HG03439 (cell line): ENCODE measurements around the gene UQCR10.

Experiments used
- ATAC-seq: cut with Tn5 transposase; IDR thresholded peaks from one replicate; pipeline ENCODE4 v1.9.1; 2021; ENCODE audit warnings: mild to moderate bottlenecking, moderate library complexity; ENCODE audit not compliant: unreplicated experiment

Gene UQCR10

DNA sequence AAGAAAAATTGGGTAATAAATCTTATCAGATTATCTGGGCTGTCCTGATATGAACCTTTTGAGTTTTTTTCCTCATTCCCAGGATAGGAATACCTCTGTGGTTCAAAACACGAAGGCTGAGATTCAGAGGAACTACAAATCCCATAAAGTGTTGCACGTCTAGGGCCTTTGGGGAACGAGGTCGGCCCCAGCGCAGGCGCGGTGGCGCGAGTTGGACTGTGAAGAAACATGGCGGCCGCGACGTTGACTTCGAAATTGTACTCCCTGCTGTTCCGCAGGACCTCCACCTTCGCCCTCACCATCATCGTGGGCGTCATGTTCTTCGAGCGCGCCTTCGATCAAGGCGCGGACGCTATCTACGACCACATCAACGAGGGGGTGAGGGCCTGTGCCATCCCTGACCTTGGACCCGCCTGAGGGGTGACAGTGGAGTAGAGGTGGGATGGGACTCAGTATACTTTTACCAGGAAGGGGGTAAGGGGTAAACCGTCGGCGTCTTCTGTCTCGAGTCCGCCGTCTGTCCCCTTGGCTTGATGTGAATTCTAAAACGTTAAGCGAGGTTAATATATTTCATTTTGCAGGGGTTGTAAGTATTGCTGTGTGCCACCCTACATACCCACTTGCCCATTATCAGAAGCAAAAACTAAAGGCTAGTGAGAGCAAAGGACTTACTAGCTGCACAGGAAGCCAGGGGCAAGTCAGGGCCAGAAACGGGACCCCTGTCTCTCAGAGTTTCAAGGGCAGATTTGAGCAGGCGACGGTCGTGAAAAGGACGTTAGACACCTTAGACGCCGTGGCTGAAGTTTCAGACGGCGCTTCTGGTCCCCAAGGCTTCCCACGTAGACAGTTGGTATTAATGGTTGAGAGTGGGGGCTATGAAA is at the start of gene UQCR10:
TSS of gene UQCR10 (plus strand) at position 199 of the 881 bp plus-strand sequence. CDS start at position 229, 30 bp downstream.
- peak; percentile 76 for ATAC-seq

DNA sequence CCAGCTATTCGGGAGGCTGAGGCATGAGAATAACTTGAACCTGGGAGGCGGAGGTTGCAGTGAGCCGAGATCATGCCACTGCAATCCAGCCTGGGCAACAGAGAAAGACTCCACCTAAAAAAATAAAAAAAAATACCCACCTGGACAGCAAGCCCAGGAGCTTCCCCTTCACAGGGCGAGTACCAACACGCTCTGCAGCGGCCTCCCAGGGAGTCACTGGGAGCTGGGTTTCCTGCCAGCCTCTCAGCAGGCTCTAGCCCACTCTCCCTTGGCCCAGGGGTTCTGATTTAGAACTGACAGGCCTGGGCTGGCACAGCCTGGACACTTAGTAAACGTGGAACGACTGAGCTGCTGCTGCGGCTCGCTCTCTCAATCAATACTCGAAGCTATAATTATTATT is 49.4 kb upstream of the UQCR10 start:
- ATAC-seq: no peak

DNA sequence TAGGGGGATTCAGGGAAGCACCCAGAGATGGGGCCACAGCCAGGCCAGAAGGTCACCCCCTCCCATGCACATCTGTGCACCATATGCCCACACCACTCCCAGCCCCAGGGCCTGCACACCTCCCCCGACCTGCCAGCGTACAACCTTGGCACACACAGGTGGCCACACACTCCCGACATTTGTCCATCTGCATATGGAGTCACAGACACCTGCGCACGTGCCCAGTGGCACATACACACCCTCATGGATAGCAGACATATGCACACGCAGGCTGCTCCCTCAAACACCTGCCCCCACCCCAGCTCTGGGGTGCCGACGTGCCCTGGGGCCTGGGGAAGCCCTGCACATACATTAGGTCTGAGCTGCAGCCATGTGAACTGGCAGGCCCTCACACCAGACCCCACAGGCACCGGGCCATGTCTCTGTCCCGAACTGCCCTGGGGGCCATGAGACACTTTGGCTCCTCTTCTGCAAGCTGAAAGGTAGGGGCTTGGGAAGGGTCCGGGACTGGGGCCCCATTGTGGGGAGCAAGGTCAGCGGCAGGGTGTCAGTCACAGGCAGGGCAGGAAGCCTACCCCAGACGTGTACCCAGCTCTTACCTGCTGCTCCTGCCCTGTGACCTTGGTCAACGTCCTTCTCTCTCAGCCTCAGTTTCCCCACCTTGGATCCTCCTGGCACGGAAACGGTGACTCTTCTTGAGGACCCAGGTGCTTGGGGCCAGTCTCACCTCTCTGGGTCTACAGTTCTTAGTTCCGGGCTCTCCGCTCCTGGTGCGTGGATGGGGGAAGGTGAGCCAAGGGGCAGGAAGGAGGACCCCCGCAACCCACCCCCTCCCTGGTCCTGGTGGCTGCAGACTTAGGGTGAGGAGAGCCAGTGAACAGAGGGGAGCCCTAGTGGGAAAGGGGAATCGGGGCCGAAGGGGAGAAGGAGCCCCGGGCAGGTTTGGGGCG is 47.9 kb upstream of the UQCR10 start:
- ATAC-seq: no peak

DNA sequence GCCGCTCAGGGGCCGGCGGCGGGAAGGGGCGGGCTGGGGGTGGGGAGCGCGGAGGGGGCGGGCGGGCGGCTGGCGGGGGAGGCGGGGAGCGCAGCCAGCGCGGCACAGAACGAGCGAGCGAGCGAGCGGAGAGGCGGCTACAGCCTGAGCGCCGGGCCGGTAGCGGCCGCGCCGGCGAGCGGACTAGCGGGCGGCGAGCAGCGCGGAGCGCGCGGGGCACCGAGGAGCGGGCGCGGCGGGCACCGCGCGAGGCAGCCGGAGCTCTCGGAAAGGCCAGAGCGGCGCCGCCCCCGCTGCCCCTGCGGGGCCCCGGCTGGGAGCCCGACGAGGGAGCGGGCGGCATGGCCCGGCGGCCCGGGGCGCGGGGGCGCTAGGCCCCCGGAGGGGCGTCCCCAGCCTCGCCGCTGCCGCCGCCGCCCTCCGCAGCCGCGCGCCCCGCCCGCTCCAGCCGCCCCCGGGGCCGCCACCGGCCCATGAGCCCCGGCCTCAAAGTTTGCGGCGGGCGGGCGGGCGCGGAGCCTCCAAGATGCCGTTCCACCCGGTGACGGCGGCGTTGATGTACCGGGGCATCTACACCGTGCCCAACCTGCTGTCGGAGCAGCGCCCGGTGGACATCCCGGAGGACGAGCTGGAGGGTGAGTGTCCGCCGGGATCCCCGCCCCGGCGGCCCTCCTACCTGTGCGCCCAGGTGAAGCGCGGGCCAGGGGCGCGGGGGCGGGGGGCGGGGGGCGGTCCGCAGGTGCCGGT is 47.1 kb upstream of the UQCR10 start, which contains the start of gene CABP7:
TSS of gene CABP7 (plus strand) at position 105 of the 747 bp plus-strand sequence. CDS start at position 527, 422 bp downstream.
- ATAC-seq: no peak

DNA sequence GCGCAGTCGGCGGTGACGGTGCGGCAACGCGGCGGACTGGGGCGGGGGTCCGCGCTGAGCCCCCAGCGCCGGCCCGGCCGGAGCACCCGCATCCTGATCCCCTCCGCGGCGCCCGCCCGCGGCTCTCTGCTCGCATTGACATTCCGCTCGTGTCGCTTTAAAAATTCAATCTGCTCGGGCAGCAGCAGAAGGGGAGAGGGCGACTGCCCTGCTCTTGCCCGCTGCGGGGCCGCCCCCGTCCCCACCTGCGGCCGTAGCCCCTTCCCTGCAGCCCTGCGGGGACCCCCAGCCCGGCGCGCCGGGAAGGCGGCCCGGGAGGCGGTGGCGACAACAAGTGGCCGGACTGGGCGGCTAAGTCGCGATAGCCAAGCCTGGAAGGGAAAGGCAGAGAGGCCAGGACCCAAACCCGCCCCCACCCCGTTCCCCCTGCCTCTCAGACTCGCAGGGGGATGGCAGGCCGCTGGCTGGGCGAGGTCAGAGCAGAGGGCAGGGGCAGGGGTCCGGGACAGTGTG is 46.3 kb upstream of the UQCR10 start:
- no peak for ATAC-seq

DNA sequence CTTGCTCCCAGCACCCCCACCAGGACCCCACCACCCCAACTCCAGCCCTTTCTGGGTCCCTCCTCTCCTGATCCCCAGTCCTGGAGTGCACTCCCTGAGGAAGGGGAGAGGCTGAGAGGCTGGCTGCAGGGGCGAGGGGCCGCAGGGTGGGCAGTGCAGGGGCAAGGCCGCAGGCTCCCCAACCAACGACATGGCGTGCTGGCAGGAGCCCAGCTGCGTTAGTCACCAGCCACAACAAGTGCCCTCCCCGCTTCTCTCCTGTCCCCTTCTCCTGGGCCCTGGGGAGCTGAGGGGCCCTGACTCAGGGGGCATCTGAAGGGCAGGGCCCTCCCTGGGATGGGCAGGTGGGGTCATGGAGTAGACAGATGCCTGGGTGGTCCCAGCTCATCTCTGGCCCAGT is 45.0 kb upstream of the UQCR10 start:
- no peak for ATAC-seq

DNA sequence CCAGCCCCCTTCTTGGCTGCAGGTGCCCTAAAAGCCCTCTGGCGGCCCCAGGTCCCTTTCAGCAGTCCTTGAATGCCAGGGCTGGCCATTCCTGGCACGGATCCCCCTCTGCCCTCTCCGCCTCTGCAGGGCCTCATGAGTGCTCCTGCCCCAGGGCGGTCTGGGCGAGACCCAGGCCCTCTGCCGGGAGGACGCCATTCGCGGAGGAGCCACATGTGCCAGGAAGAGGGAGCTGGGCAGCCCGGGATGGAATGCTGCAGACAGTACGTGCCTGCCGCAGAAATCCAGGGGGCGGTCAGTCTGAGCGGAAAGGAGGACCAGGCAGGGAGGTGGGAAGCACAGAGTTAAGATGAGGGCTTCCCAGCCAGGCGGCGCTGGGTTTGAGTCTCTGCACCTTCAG is 44.6 kb upstream of the UQCR10 start:
- no peak for ATAC-seq

DNA sequence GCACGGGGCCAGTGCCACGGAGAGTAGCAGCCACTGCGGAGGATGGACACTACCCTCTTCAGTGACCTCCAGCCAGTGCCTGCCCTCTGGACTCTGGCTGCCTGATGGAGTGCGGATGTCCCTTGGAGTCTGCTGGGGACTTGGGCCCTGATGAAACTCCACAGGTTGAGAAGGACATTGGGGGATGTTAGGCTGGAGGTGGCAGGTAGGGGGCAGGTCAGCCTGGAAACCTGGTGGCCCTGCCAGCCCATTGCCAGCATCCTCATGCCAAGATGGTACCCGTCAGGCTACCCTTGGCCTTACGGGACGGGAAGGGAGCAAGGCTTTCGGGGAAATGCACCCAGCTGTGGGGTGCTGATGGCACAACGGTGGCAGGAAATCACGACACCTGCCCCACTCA is 43.4 kb upstream of the UQCR10 start:
- no peak for ATAC-seq

DNA sequence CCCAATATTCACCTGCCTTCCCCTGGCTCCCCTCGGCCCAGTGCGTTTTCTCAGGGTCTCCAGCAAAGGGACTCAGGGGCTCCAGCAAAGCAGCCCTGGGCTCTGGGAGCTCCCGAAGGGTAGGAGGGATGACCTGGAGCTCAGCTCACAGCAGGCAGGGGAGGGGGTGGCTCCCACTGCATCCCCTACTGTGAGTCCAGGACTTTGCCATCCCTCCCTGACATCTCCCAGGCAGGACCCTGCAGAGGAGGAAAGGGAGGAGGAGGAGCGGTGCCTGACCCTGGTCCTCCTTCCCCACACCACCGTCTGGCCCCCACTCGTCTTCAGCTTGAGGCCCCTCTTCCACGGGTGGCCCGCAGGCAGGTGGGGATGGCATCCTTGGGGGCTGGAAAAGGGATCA is 42.3 kb upstream of the UQCR10 start:
- no peak for ATAC-seq

DNA sequence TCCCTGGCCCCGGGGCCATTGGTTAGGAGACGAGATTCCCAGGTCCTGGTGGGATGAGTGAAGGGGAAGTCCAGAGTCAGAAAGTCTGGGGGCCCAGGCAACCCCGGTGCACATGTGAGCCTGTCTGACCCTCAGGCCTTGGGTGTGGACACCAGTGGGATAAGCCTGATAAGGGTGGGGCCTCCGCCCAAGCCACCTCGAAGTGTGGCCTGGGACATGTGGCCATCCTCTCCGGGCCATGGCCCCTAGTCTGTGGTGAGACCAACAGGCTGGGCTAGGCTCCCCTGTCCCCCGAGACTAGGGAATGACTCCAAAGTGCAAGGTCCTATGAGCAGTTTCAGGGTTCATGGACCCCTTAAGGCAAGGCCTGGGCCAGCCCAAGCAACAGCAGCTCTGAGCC is 41.1 kb upstream of the UQCR10 start:
- no peak for ATAC-seq

DNA sequence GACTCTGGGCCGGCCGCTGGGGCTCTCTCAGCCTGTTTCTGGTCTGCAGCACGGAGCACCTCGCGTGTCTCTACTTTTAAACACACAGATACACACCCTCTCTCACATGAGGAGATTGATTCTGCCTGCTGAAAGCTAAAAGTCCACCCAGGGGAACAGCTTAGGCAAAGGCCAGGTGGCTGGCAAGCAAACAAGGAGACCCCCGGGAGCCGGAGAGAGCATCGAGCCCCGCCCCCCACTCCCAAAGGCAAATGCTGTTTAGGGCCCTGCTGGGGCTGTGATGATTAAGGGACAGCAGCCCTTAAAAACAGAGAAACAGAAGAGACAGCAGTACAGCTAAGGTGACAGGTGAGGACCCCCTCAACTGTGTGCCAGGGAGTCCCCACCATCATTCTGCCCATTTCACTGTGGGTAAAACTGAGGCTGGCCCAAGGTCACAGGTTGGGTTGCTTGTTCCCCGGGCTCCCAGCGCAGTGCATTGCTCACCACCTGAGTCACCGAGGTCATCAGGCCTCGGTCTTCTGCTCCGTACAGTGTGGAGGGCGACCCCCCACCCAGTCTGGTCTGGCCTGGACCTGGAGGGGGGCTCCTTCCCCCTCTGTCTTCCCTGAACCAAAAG is 40.5 kb upstream of the UQCR10 start:
- ATAC-seq: no peak

DNA sequence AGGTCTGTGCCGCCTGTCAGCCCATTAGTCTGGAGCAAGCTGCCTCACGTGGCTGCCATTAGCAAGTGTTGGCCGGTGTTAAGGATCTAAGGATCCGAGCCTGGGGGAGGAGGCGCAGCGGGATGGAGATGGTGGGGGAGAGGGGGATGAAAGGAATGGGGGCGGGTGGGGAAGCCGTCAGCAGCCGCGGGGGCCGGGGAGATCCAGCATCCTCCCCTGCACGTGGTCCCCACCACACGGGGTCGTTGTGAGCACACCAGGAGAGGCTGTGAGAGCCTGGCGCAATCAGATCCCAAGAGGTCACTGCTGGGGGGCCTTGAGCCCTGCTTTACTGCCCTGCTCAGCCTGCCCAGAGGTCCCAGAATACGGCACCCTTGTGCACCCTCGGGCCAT is 40.0 kb upstream of the UQCR10 start:
- no peak for ATAC-seq

DNA sequence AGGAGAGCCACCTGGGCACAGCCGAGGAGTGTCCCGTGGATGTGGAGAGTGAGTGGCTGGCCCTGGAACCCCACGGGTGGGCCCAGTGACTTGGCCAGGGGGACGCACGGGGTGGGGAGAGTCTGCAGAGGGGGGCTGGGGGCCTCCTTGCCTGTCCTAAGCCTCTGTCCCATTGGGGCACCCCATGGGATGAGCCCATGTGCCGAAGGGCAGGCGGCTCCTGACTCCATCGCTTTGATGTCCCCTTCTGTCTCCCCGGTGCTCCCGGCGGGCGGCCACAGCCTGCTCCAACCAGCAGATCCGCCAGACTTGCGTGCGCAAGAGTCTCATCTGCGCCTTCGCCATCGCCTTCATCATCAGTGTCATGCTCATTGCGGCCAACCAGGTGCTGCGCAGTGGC is 38.0 kb upstream of the UQCR10 start:
- ATAC-seq: no peak

DNA sequence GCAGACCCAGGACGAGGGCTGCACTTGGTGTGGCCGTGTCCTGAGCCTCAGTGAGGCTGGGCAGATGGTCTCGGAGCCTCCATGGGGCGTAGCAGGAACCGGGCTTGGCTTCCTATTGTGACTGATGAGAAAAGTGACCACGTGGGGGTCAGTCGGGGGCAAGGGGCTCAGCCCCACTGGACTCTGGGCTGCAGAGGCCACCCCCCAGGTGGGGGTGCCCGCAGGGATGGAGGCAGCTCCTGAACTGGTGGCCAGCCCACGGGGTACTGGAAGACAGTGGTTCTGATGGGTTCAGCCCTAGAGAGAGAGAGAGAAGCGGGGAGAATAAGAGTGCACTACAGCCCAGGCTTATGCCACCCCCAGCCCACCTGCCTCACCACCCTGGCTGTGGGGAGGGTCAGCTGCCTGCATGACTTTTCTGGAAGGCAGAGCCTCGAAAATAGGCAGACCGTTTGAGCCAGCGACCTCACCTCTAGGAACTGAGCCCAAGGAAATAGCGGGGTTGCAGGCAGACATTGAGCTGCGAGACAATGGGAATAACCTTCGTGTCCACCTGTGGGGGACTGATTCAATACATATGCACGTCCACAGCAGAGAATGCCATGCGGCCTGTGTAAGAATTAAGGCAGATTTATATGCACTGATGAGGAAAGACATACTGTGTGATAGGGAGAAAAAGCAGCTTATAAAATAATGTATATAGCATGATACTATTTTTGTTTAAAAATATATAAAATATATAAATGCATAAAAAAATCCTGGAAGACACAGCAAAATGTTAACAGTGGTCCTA is 35.9 kb upstream of the UQCR10 start:
- ATAC-seq: no peak

DNA sequence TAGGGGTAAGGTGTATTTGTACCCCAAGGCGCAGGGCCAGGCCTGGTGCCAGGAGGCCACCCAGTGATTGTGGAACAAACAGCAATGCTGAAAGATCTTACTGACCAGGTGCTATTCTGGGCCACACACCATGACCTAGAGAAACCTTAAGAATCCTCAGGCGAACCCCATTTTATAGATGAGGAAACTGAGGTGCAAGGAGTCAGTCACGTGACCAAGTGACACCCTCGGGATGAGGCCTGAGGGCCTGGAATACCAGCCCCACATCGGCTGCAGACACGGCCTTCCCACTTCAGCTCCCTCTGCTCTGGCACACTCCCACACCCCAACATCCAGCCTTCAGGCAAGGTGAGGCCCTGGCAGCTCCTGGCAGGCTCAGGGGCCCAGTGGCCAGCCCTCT is 34.3 kb upstream of the UQCR10 start:
- no peak for ATAC-seq

DNA sequence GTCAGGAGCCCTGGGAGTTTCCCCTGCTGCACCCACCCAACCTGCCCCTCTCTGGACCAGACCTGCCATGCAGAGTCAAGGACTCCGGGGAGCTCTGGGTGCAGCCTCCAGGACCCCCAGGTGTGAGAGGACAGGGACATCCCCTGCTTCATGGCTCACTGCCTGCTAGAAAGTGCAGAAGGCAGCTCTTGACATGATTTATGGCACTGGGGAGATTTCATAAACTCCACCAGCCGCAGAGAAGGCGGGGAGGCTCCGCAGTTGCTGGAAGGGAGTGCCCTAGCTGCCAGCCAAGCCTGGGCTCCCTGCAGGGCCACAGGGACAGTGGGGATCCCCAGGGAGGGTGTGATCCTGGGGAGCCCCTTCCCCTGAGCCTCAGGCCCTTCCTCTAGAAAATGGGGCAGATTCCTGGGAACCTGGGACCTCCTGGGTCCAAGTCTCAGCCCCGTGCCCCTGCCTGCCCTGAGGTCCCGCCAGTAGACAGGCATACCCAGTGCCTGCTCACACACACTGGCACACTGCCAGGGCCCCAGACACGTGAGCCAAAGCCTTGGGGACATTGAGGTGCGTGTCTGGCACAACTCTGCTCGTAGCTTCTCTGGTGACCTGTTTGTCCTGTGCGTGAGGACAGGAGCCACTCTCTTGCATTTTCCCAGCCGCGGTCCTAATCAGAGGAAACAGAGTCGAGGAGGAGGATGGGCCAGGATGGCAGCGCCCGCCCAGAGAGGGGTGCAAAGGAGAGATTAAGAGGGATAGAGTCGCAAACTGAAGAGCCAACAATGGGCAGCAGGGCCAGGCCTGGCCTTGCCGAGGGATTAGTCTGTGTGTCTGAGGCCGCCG is 33.6 kb upstream of the UQCR10 start:
- ATAC-seq: no peak

DNA sequence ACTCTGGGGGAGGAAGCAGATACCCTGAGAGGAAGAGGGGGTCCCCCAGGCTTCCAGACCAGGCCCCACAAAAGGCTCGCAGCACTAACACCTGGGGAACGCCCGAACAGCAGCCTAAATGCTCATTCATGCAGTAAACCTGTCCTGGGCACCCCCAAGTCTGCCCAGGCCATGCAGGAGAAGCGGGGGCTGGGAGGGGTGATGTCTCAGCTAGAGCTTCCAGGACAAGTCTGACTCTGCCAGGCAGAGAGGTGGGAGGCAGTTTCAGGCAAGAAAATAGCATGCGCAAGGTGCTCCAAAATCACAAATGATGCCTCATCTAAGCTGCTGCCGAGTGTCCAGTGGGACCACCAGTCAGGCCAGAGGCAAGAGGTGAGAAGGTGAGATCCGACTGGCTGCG is 32.8 kb upstream of the UQCR10 start:
- no peak for ATAC-seq

DNA sequence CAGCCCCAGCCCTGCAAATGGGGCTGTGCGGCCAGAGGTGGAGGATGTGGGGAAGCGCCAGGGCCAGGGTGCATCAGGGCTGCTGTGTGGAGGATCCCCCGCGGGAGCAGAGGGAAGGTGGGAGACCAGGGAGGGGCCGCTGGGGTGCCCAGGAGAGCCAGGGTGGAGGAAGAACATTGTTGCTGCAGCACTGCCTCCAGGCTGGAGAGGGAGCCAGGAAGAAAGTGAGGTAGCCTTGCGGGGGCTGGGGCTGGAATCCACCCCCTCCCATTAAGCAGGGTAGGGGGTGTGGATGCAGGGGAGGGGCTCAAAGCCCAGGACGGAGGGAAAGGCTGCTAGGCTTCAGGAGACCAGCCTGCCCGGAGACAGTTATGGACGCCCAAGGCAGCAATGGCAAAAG is 32.3 kb upstream of the UQCR10 start:
- no peak for ATAC-seq

DNA sequence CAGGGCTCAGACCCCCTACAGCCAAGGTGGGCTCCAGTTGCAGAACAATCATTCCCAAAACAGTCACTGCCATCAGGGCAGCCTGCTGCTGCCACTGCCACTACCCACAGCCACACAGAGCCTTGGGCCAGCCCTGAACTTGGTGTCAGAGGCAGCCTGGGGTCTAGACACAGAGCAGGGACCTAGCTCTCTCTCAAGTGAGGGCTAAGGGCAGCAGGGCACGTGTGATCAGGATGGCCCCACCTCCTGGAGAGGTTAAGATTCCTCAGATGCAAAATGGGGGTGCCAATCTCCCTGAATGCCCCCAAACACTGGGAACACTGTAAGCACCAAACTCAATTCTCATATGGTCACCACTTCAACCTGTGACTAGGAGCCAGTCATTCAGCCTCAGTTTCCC is 31.8 kb upstream of the UQCR10 start:
- no peak for ATAC-seq
